Stimulated activated CD4-positive, alpha-beta T cell treated with anti-CD3 and anti-CD28 coated beads, Interleukin-4, amount 100 ng/mL, for 4 hours (primary cell): ENCODE measurements around the gene NECAB3.
"Not testable (repeated sequence)": the region's sequence is repeated elsewhere in the genome, so short reads cannot be mapped to it uniquely, and the experiment has no call there.

Experiments used
- DNase-seq, 2 experiments: peaks; one replicate each; pipeline ENCODE4 v3.0.0-alpha.2; 2020

Gene NECAB3

GRCh38 chr20:33648396-33649004 is 25.7 kb downstream of the NECAB3 start:
- no peak for DNase-seq

- DNase-seq, result no peak
These were observed 26.4 kb downstream of the NECAB3 start for GRCh38 chr20:33647603-33648395.

GRCh38 chr20:33646959-33647602 is 27.1 kb downstream of the NECAB3 start:
- DNase-seq, result not testable (repeated sequence)

- no peak for DNase-seq
These were observed 28.0 kb downstream of the NECAB3 start for GRCh38 chr20:33646191-33646590.

GRCh38 chr20:33645396-33645795 is 28.8 kb downstream of the NECAB3 start:
- no peak for DNase-seq

GRCh38 chr20:33645072-33645358 is 29.2 kb downstream of the NECAB3 start:
- no peak for DNase-seq

- no peak for DNase-seq
These were observed 29.7 kb downstream of the NECAB3 start for GRCh38 chr20:33644313-33645071.

- DNase-seq, result no peak
These were observed 33.9 kb downstream of the NECAB3 start for GRCh38 chr20:33640287-33640686.

GRCh38 chr20:33636776-33637175 is 37.5 kb downstream of the NECAB3 start:
- no peak for DNase-seq

- DNase-seq, result no peak
These were observed 38.9 kb downstream of the NECAB3 start for GRCh38 chr20:33635341-33635740.

- DNase-seq, result not testable (repeated sequence)
These were observed 42.3 kb downstream of the NECAB3 start for GRCh38 chr20:33631910-33632309.

GRCh38 chr20:33630507-33630906 is 43.7 kb downstream of the NECAB3 start:
- DNase-seq, result no peak

- no peak for DNase-seq
These were observed 44.2 kb downstream of the NECAB3 start for GRCh38 chr20:33629979-33630378.

GRCh38 chr20:33629533-33629932 is 44.7 kb downstream of the NECAB3 start:
- DNase-seq, result no peak

- DNase-seq, result no peak
These were observed 46.5 kb downstream of the NECAB3 start for GRCh38 chr20:33627577-33628216.

- no peak for DNase-seq
These were observed 48.0 kb downstream of the NECAB3 start for GRCh38 chr20:33626190-33626589.

GRCh38 chr20:33624399-33624798 is 49.8 kb downstream of the NECAB3 start:
- DNase-seq, result no peak

- DNase-seq, result no peak
These were observed 51.4 kb downstream of the NECAB3 start for GRCh38 chr20:33622705-33623365.

- DNase-seq, result no peak
These were observed 52.4 kb downstream of the NECAB3 start for GRCh38 chr20:33621717-33622400.

GRCh38 chr20:33612001-33612400 is 62.2 kb downstream of the NECAB3 start:
- no peak for DNase-seq

GRCh38 chr20:33611106-33611505 is 63.1 kb downstream of the NECAB3 start:
- no peak for DNase-seq

- DNase-seq, result no peak
These were observed 64.7 kb downstream of the NECAB3 start for GRCh38 chr20:33609504-33609903.
